ENCODE measurements around the gene NR3C1. TPM values are rescaled to one million over a fixed set of nuclear protein-coding genes. Genes with fewer than 3 reads are reported as not detected.

Gene NR3C1
- total and polyA plus RNA-seq, 7 donors, result 5.5 to 65.6 (median 36.0) TPM

- Histone ChIP-seq H3K27me3 (no peaks in the 10 kb centered on the region), H3K9me3 (no peaks in the 10 kb centered on the region), H3K4me1 (no peaks in the 10 kb centered on the region), H3K27ac (no peak overlapping the region), H3K4me3 (no peak overlapping the region), H3K36me3 (no peaks in the 10 kb centered on the region)
- intact Hi-C loops (cut with DNase I), result no loop called here
- TF ChIP-seq EP300 (IDR thresholded peaks at IDR 0.05), result no peak
- no peak for TF ChIP-seq POLR2A (IDR thresholded peaks at IDR 0.05)
- no peak for DNase-seq
- WGBS, 2 donors, result 79 to 90% methylated on average over 7 of the region's 7 CpGs
Observed at GRCh38 chr5:143254819-143255218, 148.7 kb downstream of the NR3C1 start.

- no peaks in the 10 kb centered on the region for H3K9me3 ChIP-seq
- H3K27ac ChIP-seq, result no peak overlapping the region
- TF ChIP-seq EP300 (IDR thresholded peaks at IDR 0.05) (no peak), POLR2AphosphoS5 (IDR thresholded peaks at IDR 0.05) (no peak), POLR2A (IDR thresholded peaks at IDR 0.05) (no peak), CTCF (IDR thresholded peaks at IDR 0.05) (no peak)
- H3K4me3 ChIP-seq, result no peak overlapping the region
- intact Hi-C loops (cut with DNase I), result no loop called here
- 79 to 92% methylated on average over 4 of the region's 4 CpGs for WGBS, 2 donors
- H3K36me3 ChIP-seq, result no peaks in the 10 kb centered on the region
- H3K4me1 ChIP-seq, result peaks cover 0 to 8% (median 0%) of the 10 kb centered on the region in 4 donors
- H3K27me3 ChIP-seq, result no peaks in the 10 kb centered on the region
- no peak for DNase-seq
Observed at GRCh38 chr5:143251946-143252345, 151.5 kb downstream of the NR3C1 start.

GRCh38 chr5:143251190-143251589, 152.3 kb downstream of the NR3C1 start:
- no peak for DNase-seq
- no peak for TF ChIP-seq CTCF (IDR thresholded peaks at IDR 0.05)
- no peak for TF ChIP-seq POLR2AphosphoS5 (IDR thresholded peaks at IDR 0.05)
- TF ChIP-seq EP300 (IDR thresholded peaks at IDR 0.05), result no peak
- TF ChIP-seq POLR2A (IDR thresholded peaks at IDR 0.05), result no peak
- Histone ChIP-seq H3K9me3 (no peaks in the 10 kb centered on the region), H3K36me3 (no peaks in the 10 kb centered on the region), H3K4me3 (no peak overlapping the region), H3K27ac (no peak overlapping the region), H3K27me3 (no peaks in the 10 kb centered on the region), H3K4me1 (peaks cover 0 to 8% (median 0%) of the 10 kb centered on the region in 4 donors)
- intact Hi-C loops (cut with DNase I), result no loop called here
- WGBS, 2 donors, result 83 to 88% methylated on average over 3 of the region's 3 CpGs

GRCh38 chr5:143249851-143250250, 153.6 kb downstream of the NR3C1 start:
- H3K9me3 ChIP-seq, result no peaks in the 10 kb centered on the region
- H3K27me3 ChIP-seq, result no peaks in the 10 kb centered on the region
- H3K36me3 ChIP-seq, result no peaks in the 10 kb centered on the region
- H3K27ac ChIP-seq, result no peak overlapping the region
- intact Hi-C loops (cut with DNase I), result no loop called here
- peaks cover 0 to 14% (median 0%) of the 10 kb centered on the region in 4 donors for H3K4me1 ChIP-seq
- H3K4me3 ChIP-seq, result no peak overlapping the region
- TF ChIP-seq POLR2A (IDR thresholded peaks at IDR 0.05) (no peak), EP300 (IDR thresholded peaks at IDR 0.05) (no peak), CTCF (IDR thresholded peaks at IDR 0.05) (no peak), POLR2AphosphoS5 (IDR thresholded peaks at IDR 0.05) (no peak)
- DNase-seq, result no peak
- 89 to 93% methylated on average over 2 of the region's 2 CpGs for whole genome bisulfite sequencing, 2 donors

- no peaks in the 10 kb centered on the region for H3K9me3 ChIP-seq
- no peak overlapping the region for H3K4me3 ChIP-seq
- no peaks in the 10 kb centered on the region for H3K36me3 ChIP-seq
- H3K27ac ChIP-seq, result no peak overlapping the region
- WGBS, 2 donors, result 90 to 92% methylated on average over 3 of the region's 3 CpGs
- no peak for TF ChIP-seq CTCF (IDR thresholded peaks at IDR 0.05)
- no peak for TF ChIP-seq POLR2AphosphoS5 (IDR thresholded peaks at IDR 0.05)
- TF ChIP-seq EP300 (IDR thresholded peaks at IDR 0.05), result no peak
- no peak for TF ChIP-seq POLR2A (IDR thresholded peaks at IDR 0.05)
- no peak for DNase-seq
- H3K27me3 ChIP-seq, result no peaks in the 10 kb centered on the region
- intact Hi-C loops (cut with DNase I), result no loop called here
- H3K4me1 ChIP-seq, result peaks cover 0 to 22% (median 4%) of the 10 kb centered on the region in 4 donors
Observed at GRCh38 chr5:143248822-143249579, 154.5 kb downstream of the NR3C1 start.

All from sigmoid colon (tissue), 7 donors.